ENCODE data around the gene TLL1.

TLL1 gene

DNA sequence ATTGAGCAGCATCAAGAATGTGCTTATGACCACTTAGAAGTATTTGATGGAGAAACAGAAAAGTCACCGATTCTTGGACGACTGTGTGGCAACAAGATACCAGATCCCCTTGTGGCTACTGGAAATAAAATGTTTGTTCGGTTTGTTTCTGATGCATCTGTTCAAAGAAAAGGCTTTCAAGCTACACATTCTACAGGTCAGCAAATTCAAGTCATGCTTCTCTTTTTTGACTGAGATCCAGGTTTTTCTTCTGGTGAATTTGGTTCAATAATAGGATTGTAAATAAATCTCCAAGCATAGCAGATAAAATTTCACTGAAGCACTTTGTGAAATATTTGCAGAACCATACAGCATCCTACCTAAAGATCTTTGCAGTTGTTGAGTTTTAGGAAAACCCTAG, 218.1 kb downstream of the TLL1 start:
- TF ChIP-seq TCF12 (IDR thresholded peaks at IDR 0.05; ENCODE audit: low read depth) (no peak), FOXM1 (IDR thresholded peaks at IDR 0.05; ENCODE audit: borderline replicate concordance, low read depth) (no peak), CREB1 (IDR thresholded peaks at IDR 0.05; ENCODE audit: low read depth) (no peak), TAF1 (IDR thresholded peaks at IDR 0.05; ENCODE audit: low read depth) (no peak), MAX (IDR thresholded peaks at IDR 0.05) (no peak)
- TF ChIP-seq, protein P1, sequence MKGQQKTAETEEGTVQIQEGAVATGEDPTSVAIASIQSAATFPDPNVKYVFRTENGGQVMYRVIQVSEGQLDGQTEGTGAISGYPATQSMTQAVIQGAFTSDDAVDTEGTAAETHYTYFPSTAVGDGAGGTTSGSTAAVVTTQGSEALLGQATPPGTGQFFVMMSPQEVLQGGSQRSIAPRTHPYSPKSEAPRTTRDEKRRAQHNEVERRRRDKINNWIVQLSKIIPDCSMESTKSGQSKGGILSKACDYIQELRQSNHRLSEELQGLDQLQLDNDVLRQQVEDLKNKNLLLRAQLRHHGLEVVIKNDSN (IDR thresholded peaks at IDR 0.05): no peak

DNA sequence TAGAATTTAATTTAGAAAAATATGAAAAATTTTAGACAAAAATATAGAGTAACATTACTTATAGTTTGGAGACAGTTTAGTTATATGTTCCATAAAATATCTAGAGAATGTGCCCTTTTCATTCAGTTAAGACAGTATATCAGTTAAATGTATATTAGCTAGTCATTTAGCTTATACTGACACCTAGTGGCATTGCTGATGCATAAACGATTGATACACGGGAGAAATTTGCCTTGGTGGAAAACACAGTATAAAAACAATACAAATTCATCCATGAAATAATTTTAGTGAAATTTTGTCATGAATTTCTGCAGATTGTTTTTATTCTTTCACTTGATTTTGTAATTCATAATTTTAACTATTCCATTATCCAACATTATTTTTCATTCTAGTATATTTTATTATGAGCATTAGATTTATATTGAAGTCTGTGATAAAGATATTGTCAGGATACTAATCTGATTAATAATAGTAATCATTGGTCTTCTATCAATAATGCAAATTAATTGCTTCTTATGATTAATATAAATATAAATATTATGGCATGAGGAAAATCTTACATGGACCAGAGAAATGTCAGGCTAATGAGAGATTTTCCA, 219.0 kb downstream of the TLL1 start:
- TF ChIP-seq CREB1 (IDR thresholded peaks at IDR 0.05; ENCODE audit: low read depth) (no peak), RAD21 (IDR thresholded peaks at IDR 0.05; ENCODE audit: low read depth) (peak; percentile 80), ZBTB7A (IDR thresholded peaks at IDR 0.05; ENCODE audit: low read depth) (no peak)

GRCh38 chr4:166092797-166093290, 219.8 kb downstream of the TLL1 start:
- 0 out of 2 replicates have a peak, but pooled peaks have one; percentile 12 for TF ChIP-seq TEAD4 (IDR thresholded peaks at IDR 0.05)
- TF ChIP-seq, protein P1 (IDR thresholded peaks at IDR 0.05): no peak
- no peak for TF ChIP-seq CEBPB (IDR thresholded peaks at IDR 0.05)

DNA sequence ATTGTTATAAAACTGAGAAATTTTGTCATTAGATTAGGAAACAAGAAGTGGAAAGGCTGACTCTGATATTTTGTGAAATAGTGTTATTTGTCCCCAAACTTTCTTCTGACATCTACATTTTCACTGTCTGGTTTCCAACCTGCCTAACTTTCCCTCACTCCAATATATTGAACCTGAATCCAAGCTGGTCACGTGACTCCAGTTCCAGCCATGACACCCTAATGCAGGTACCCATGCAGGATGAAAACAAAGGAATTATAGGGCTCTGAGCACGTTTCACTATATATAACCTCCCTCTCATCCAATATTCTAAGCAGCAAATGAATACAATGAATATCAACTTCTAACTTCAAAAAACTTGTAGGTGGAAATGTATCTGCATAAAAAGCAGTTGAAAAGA, 231.6 kb downstream of the TLL1 start:
- TF ChIP-seq NFIC (IDR thresholded peaks at IDR 0.05): no peak
- TF ChIP-seq, protein P1 (IDR thresholded peaks at IDR 0.05): peak; percentile 29; the same call in 1 of the 2 replicates

DNA sequence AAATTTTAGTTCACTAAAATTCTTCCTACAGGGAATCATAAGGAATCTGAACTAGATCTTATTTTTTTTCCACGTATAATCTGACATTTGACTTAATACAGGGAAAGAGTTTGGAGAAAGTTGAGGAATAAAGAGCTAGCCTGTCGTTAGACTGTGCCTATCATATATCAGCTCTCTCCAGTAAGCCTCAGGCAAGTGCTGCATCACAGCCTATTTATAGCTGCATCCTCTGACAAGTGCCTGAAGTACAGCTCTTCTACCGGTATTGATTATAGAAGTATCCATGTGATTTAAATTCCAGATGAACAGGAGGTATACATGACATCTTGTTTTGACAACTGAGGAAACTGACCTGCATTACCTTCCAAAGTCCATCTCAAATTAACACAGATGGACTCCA, 248.9 kb downstream of the TLL1 start:
- no peak for TF ChIP-seq RAD21 (IDR thresholded peaks at IDR 0.05; ENCODE audit: low read depth)
- no peak for TF ChIP-seq ZBTB7A (IDR thresholded peaks at IDR 0.05; ENCODE audit: low read depth)
- no peak for TF ChIP-seq TAF1 (IDR thresholded peaks at IDR 0.05; ENCODE audit: low read depth)
- no peak for TF ChIP-seq REST (IDR thresholded peaks at IDR 0.05; ENCODE audit: low read depth)
- TF ChIP-seq, protein P1 (IDR thresholded peaks at IDR 0.05): no peak
- TF ChIP-seq MAX (IDR thresholded peaks at IDR 0.05): no peak
- TF ChIP-seq TCF12 (IDR thresholded peaks at IDR 0.05; ENCODE audit: low read depth): no peak
- no peak for TF ChIP-seq EP300 (IDR thresholded peaks at IDR 0.05; ENCODE audit: borderline replicate concordance)
- TF ChIP-seq EGR1 (IDR thresholded peaks at IDR 0.05): no peak
- TF ChIP-seq NFIC (IDR thresholded peaks at IDR 0.05): no peak
- no peak for TF ChIP-seq FOXM1 (IDR thresholded peaks at IDR 0.05; ENCODE audit: borderline replicate concordance, low read depth)
- no peak for TF ChIP-seq YY1 (IDR thresholded peaks at IDR 0.05; ENCODE audit: low read depth)
- no peak for TF ChIP-seq TEAD4 (IDR thresholded peaks at IDR 0.05)

DNA sequence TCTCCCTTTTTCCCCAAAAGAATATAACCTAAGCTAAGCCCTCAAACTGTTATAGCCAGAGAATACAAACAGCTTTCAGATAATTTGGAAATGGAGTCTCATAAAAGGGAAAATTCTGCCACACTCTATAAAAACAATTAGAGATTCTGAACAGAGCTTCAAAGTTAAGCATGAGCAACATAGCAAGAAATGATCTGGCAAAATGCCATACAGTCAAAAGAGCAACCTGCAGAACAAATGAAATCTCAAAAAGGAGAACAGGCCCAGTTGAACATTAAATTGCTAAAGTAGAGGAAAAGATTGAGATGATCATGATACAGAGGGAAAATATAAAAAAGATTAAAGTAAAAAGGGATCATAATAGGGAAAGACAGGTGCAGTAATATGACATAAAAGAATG, 250.5 kb downstream of the TLL1 start:
- TF ChIP-seq YY1 (IDR thresholded peaks at IDR 0.05; ENCODE audit: low read depth): no peak
- peak; percentile 15; the same call in 1 of the 2 replicates for TF ChIP-seq NFIC (IDR thresholded peaks at IDR 0.05)
- TF ChIP-seq TAF1 (IDR thresholded peaks at IDR 0.05; ENCODE audit: low read depth): no peak
- TF ChIP-seq, protein P1 (IDR thresholded peaks at IDR 0.05): no peak
- TF ChIP-seq REST (IDR thresholded peaks at IDR 0.05; ENCODE audit: low read depth): no peak
- no peak for TF ChIP-seq MAX (IDR thresholded peaks at IDR 0.05)
